HCT116 (cell line): ENCODE results near the gene HMSD. TPM values are rescaled to one million over a fixed set of nuclear protein-coding genes. Genes with fewer than 3 reads are reported as not detected.
"Not testable (repeated sequence)": the region's sequence is repeated elsewhere in the genome, so short reads cannot be mapped to it uniquely, and the experiment has no call there.

Experiments
- ATAC-seq: fragments of 200-7000 bp; cut with Tn5 transposase; 2 replicates; pipeline ENCODE4 v1.9.1; 2020; ENCODE audit warnings: mild to moderate bottlenecking, moderate library complexity
- BruUV-seq: library from RNA; stranded (reverse); fragments of 400-500 nt; replicated peaks from 2 replicates; lab custom pipeline; 2021; lab: Mats Ljungman, UMichigan
- CTCF ChIA-PET: fragments of 300-600 bp; sonication (Branson Sonifier 250); formaldehyde crosslinking; loops from one replicate; lab custom pipeline; 2021; ENCODE audit warnings: antibody characterized with exemption; lab: Charles Lee
- POLR2A ChIA-PET: fragments of 300-600, 350-600 bp; sonication (Branson Sonifier 250); formaldehyde crosslinking; loops from one replicate; lab custom pipeline; 2021; ENCODE audit warnings: antibody characterized with exemption; lab: Charles Lee
- RAD21 ChIA-PET, 2 experiments: fragments of 300-600 bp; sonication (Branson Sonifier 250); formaldehyde crosslinking; loops; one replicate each; lab custom pipeline; 2023; ENCODE audit warnings: low total read pairs in 2 of 2; ENCODE audit not compliant: uncharacterized antibody in 2 of 2, unreplicated experiment in 2 of 2, low non-redundant PET in 1 of 2; lab: Charles Lee
- DNase-seq: peaks from one replicate; pipeline ENCODE4 v3.0.0-alpha.2; 2010; ENCODE audit warnings: low read depth, low spot score
- H2AFZ ChIP-seq: fragments of 200-600 bp; shearing (Covaris generic), sonication (generic); 2 replicates; pipeline ENCODE4 v1.6.1; 2017; ENCODE audit warnings: low read depth, mixed run types, mixed read lengths, antibody characterized with exemption, low read length; ENCODE audit not compliant: poor library complexity, severe bottlenecking
- H3K27ac ChIP-seq: 2 replicates; pipeline ENCODE4 v1.5.1; 2012; ENCODE audit warnings: low read depth, low read length
- H3K27me3 ChIP-seq: fragments of 200-600 bp; sonication (generic); 2 replicates; pipeline ENCODE4 v1.6.1; 2016; ENCODE audit warnings: mixed run types, low read length, mixed read lengths; ENCODE audit not compliant: insufficient read depth
- H3K36me3 ChIP-seq, 2 experiments: fragments of 200-500 bp in 1 of 2; fragments of 200-600 bp in 1 of 2; sonication (Bioruptor generic) in 1 of 2; sonication (generic) in 1 of 2; 2 replicates each; pipeline versions ENCODE4 v1.5.1 to v1.6.1; 2014 to 2016; ENCODE audit warnings: low read length in 2 of 2, inconsistent platforms in 1 of 2, mixed read lengths in 1 of 2, mixed run types in 1 of 2; ENCODE audit not compliant: insufficient read depth in 2 of 2, control insufficient read depth in 1 of 2
- H3K4me1 ChIP-seq, 2 experiments: fragments of 200-600 bp in 1 of 2; sonication (generic) in 1 of 2; 2 replicates each; pipeline versions ENCODE4 v1.5.1 to v1.6.1; 2012 to 2017; ENCODE audit warnings: low read length in 2 of 2, inconsistent platforms in 1 of 2, mild to moderate bottlenecking in 1 of 2, mixed read lengths in 1 of 2, mixed run types in 1 of 2, moderate library complexity in 1 of 2; ENCODE audit not compliant: insufficient read depth in 2 of 2, control insufficient read depth in 1 of 2
- H3K4me2 ChIP-seq: fragments of 200-600 bp; sonication (generic); 2 replicates; pipeline ENCODE4 v1.6.1; 2017; ENCODE audit warnings: mixed run types, low read length, mixed read lengths
- H3K4me3 ChIP-seq, 2 experiments: fragments of 200-600 bp in 1 of 2; sonication (generic) in 1 of 2; replicated peaks in 1 of 2; 2 replicates each; pipeline ENCODE4 v1.5.1; 2011 to 2016; ENCODE audit warnings: low read length in 2 of 2, control low read depth in 1 of 2, low read depth in 1 of 2, mild to moderate bottlenecking in 1 of 2, mixed read lengths in 1 of 2, mixed run types in 1 of 2
- H3K79me2 ChIP-seq: fragments of 200-600 bp; sonication (generic); 2 replicates; pipeline ENCODE4 v1.6.1; 2017; ENCODE audit warnings: mild to moderate bottlenecking, mixed run types, low read length, moderate library complexity, mixed read lengths; ENCODE audit not compliant: insufficient read depth
- H3K9ac ChIP-seq: fragments of 200-600 bp; sonication (generic); 2 replicates; pipeline ENCODE4 v1.6.1; 2016; ENCODE audit warnings: low read length, mixed read lengths
- H3K9me2 ChIP-seq: fragments of 200-600 bp; sonication (generic), shearing (Covaris generic); 2 replicates; pipeline ENCODE4 v1.6.1; 2017; ENCODE audit warnings: mixed run types, mild to moderate bottlenecking, moderate library complexity; ENCODE audit not compliant: insufficient read depth
- H3K9me3 ChIP-seq, 2 experiments: fragments of 200-500 bp in 1 of 2; fragments of 200-600 bp in 1 of 2; sonication (Bioruptor generic) in 1 of 2; sonication (generic) in 1 of 2; 2 replicates each; pipeline ENCODE4 v1.6.1; 2014 to 2017; ENCODE audit warnings: low read length in 2 of 2, mixed read lengths in 2 of 2, inconsistent platforms in 1 of 2, low read depth in 1 of 2, mild to moderate bottlenecking in 1 of 2, mixed run types in 1 of 2, moderate library complexity in 1 of 2; ENCODE audit not compliant: control insufficient read depth in 1 of 2, insufficient read depth in 1 of 2
- H4K20me1 ChIP-seq: fragments of 200-600 bp; sonication (generic), shearing (Covaris generic); 2 replicates; pipeline ENCODE4 v1.6.1; 2017; ENCODE audit warnings: mixed run types, mild to moderate bottlenecking, moderate library complexity; ENCODE audit not compliant: insufficient read depth
- REST ChIP-seq: IDR thresholded peaks from 2 replicates; pipeline ENCODE4 v1.6.1; 2012; ENCODE audit warnings: low read depth
- SP1 ChIP-seq: IDR thresholded peaks from 2 replicates; pipeline ENCODE4 v1.6.1; 2012; ENCODE audit warnings: low read depth
- intact Hi-C: fragments of 100-400 bp; cut with micrococcal nuclease; formaldehyde crosslinking; loops from 2 replicates; pipeline ENCODE4 v1.10.0; 2022
- total RNA-seq: library from RNA; stranded (reverse); gene quantifications from one replicate; pipeline ENCODE4 v1.2.1, GENCODE V29; 2021; ENCODE audit not compliant: unreplicated experiment

Gene HMSD
- total RNA-seq, 1 experiment from 2014 or later = 5.3 TPM

- TF ChIP-seq REST (no peak), SP1 (no peak)
- TF ChIP-seq, all 23 proteins: peak for 0
These were observed 9.1 kb upstream of the HMSD start (continued) for GRCh38 chr18:63940008-63940407.

GRCh38 chr18:63940543-63941050 is 8.5 kb upstream of the HMSD start:
- intact Hi-C loops, H3K27ac ChIP-seq, H3K4me1 ChIP-seq, H3K4me3 ChIP-seq, H3K36me3 ChIP-seq, H2AFZ ChIP-seq, H3K9me2 ChIP-seq, H3K79me2 ChIP-seq, H3K27me3 ChIP-seq, H3K9me3 ChIP-seq, H3K9ac ChIP-seq, RAD21 ChIA-PET, DNase-seq, H4K20me1 ChIP-seq, H3K4me2 ChIP-seq, BruUV-seq, CTCF ChIA-PET, POLR2A ChIA-PET, ATAC-seq: not testable (repeated sequence)
